Measurements from ENCODE around the gene HBS1L.

GRCh38 chr6:134959603-134960002, 95.0 kb downstream of the HBS1L start:
- TF ChIP-seq POLR2AphosphoS5 (IDR thresholded peaks at IDR 0.05) (no peak), POLR2A (IDR thresholded peaks at IDR 0.05) (no peak)
- TF ChIP-seq, protein P1, sequence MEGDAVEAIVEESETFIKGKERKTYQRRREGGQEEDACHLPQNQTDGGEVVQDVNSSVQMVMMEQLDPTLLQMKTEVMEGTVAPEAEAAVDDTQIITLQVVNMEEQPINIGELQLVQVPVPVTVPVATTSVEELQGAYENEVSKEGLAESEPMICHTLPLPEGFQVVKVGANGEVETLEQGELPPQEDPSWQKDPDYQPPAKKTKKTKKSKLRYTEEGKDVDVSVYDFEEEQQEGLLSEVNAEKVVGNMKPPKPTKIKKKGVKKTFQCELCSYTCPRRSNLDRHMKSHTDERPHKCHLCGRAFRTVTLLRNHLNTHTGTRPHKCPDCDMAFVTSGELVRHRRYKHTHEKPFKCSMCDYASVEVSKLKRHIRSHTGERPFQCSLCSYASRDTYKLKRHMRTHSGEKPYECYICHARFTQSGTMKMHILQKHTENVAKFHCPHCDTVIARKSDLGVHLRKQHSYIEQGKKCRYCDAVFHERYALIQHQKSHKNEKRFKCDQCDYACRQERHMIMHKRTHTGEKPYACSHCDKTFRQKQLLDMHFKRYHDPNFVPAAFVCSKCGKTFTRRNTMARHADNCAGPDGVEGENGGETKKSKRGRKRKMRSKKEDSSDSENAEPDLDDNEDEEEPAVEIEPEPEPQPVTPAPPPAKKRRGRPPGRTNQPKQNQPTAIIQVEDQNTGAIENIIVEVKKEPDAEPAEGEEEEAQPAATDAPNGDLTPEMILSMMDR (IDR thresholded peaks at IDR 0.05 in 8 of 11, conservative IDR thresholded peaks at IDR 0.05 in 3 of 11) = no peak
